ENCODE data around the gene SPATA21.
"Not testable (repeated sequence)": the region's sequence is repeated elsewhere in the genome, so short reads cannot be mapped to it uniquely, and the experiment has no call there.

SPATA21 gene

GRCh38 chr1:16376971-16377370 is 60.3 kb downstream of the SPATA21 start:
- DNase-seq = no peak

DNA sequence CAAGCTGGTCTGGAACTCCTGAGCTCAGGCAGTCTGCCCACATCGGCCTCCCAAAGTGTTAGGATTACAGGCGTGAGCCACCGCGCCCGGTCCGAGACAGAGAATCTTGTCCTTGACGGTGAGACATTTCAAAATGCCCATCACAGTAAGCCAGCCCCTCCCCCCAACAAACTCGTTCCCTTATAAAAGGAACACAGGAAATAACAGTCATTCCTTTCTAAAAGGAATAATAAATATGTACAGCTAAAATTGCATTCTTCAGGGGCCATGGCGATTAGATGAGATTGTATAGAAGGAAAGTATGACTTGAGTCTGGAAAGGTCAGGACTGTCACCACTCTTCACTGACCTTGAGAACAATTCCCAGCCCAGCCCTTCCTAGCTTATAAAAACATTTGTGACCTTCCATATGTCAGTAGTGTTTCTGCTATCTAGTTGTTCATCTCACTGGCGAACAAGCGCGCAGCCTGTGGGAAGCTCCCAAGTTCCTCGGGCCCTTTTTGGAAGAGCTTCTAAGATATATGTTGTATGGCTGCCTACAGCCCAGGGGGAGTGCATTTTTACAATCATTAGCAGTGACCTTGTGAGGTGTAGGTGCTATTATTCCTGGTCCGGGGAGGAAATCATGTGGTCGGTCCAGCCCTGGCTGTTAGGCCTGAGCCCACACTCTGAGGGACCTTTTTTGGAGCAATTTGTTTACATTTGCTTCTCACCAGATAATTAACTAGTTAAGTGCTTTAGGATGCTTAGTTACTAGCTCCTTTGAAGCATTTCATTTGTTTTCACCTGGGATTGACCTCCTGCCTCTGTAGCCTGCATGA is 61.5 kb downstream of the SPATA21 start:
- no peak for DNase-seq

- DNase-seq = no peak
Measured at GRCh38 chr1:16374266-16374665, 63.0 kb downstream of the SPATA21 start.

- DNase-seq = no peak
Measured at GRCh38 chr1:16372535-16373285, 64.5 kb downstream of the SPATA21 start.

GRCh38 chr1:16371725-16372124 is 65.5 kb downstream of the SPATA21 start:
- DNase-seq = no peak

- DNase-seq = no peak
Measured at GRCh38 chr1:16369821-16370220, 67.4 kb downstream of the SPATA21 start.

- DNase-seq = no peak
Measured at GRCh38 chr1:16367968-16368890, 69.0 kb downstream of the SPATA21 start.

DNA sequence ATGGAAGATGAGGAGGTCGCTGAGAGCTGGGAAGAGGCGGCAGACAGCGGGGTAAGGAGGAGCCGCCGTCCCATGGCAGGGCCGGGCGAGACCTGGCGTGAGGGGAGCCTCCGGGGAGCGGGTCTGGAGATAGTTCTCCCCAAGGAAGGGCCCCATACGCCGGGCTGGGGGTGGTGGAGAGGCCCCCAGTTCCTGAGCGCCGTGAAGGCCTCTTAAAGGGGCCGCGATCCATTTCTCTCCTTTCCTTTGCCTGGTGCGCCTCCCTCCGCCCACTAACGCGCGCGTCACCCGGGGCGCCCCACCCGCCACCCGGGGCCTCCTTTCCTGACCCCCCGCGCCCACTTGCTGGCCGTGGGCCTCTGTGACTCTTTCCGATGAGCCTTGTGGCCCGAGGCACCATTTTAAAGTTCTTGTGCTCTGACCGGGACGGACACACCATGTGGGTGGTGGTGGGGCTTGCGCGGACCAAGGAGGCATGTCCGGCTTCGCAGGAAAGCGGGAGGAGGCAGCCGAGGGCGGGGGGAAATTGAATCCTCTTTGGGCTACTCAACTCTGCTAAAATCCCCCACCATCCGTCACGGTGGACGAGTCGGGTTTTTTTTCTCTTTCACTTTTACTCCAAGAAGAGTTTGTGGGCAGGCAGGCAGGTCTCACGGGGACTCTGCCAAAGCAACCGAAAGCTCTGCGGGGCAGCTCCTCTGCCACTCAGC is 69.8 kb downstream of the SPATA21 start:
- peak; percentile 84 to 87 for DNase-seq

GRCh38 chr1:16366722-16367257 is 70.4 kb downstream of the SPATA21 start, which contains the start of gene SZRD1:
SZRD1 (plus strand) TSS chr1:16367242; CDS start chr1:16367258, 16 bp downstream.
- DNase-seq = peak; percentile 90 to 97

GRCh38 chr1:16365146-16365498 is 72.1 kb downstream of the SPATA21 start:
- not testable (repeated sequence) for DNase-seq

DNA sequence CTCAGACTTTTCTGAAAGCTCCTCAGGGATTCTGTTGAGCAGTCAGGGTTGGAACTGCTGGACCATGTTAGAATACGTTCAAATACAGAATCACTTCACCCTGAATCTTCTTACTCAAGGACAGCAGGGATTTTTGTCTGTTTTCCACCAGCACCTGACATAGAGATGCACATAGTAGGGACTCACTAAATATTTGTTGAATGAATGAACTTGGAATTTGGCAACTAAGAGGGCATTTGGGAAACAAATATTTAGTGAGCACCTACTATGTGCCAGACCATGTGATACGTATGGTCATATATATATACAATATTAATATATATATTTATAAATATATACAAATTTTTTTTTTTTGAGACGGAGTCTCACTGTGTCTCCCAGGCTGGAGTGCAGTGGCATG is 80.4 kb downstream of the SPATA21 start:
- no peak for DNase-seq

DNA sequence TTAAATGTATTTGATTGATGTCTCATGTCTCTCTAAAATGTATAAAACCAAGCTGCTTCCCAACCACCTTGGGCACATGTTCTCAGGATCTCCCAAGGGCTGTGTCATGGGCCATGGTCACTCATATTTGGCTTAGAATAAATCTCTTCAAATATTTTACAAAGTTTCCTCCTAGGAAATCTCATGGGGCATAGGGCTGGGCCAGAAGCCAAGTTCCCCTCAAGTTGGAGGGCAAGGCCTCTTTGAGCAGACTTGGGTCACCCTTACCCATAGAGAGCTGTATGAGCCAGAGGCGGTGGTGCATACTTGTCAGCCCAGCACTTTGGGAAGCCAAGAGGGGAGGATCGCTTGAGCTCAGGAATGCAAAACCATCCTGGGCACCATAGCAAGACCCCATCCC is 82.6 kb downstream of the SPATA21 start:
- no peak for DNase-seq

GRCh38 chr1:16352842-16353535 is 84.2 kb downstream of the SPATA21 start:
- no peak for DNase-seq

DNA sequence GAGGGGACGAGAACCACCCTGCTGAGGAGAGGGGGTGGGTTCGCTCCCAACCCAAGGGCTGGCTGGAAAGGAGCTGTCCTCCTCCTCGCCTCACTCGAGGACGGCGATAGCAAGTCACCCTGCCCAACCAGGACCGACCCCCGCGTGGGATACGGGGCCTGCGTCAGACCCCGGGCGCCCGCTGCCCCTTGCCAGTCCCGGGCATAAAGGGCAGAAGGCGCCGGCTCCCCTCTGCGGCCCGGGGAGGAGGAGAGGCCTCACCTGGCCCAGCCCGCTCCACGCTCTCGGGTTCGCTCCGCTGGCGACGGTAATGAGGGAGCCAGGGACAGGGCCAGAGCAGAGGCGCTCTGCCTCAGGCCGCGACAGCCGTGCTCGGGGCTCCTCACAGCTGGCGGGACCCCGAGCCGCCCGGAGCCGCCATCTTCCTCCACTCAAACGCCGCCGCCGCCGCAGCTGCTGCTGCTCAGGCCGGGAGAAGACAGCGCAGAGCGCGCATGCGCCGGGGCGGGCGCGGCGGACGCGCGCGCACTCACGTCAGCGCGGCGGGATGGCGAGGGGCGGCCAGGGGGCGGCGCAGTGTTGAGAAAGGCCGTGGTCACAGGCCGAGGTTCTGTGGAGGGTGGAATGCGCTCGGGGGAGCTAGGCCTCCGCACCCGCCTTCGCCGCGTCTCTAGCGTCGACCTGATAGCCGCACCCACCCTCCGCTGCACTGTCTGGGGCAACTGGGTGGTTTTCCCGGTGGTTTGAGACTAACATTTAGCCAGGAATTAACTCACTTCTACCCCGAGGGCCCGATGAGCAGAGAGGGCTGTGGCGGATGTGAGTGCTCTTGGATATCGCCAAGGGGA is 85.0 kb downstream of the SPATA21 start, which contains the start of gene FBXO42:
FBXO42 (minus strand) TSS at position 487 of the 848 bp plus-strand sequence. CDS start 37,062 bp downstream, outside the sequence.
- peak; percentile 88 to 91 for DNase-seq

- no peak for DNase-seq
Measured at GRCh38 chr1:16351456-16351993, 85.7 kb downstream of the SPATA21 start.

GRCh38 chr1:16349847-16350406 is 87.3 kb downstream of the SPATA21 start:
- DNase-seq = no peak
